Activated CD8-positive, alpha-beta memory T cell treated with anti-CD3 and anti-CD28 coated beads, Interleukin-2, amount 50 U/mL, for 24 hours (primary cell): ENCODE data around the gene POLA2.
"Not testable (repeated sequence)": the region's sequence is repeated elsewhere in the genome, so short reads cannot be mapped to it uniquely, and the experiment has no call there.

Source experiments
- DNase-seq: peaks from one replicate; pipeline ENCODE4 v3.0.0-alpha.2; 2020; ENCODE audit errors: extremely low read depth

The POLA2 gene

DNA sequence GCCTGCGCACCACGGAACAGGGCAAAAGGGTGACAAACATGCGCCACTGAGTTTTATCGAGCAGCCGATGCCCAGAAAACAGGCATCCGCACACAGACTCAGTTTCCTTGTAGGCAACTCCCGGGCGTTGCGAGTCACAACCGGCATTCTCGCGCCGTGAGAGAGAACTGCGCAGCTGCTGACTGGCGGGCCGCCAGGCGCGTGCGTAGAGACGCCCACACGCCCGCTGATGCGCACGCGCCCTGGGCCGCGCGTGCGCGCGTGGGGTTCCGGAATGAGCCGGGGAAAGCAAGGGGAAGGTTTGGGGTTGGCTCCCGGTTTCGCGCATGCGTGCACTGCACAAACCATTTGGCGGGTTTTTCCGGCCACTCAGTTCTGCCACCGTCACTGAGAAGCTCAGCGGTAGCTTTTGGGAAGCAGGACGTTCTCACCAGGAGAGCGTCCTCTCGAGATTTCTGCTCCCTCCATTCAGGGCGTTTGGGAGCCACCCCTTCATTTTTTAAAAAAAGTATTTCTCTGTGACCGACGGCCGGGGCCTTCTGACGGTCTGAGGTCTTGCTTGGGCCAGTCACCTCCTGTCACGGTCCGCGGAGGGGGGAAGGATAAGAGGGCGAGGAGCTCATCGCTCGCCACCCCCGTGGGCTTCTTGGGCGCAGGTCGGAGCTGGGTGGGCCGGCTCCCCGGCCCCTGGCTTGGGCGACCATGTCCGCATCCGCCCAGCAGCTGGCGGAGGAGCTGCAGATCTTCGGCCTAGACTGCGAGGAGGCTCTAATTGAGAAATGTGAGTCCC, at the start of gene POLA2:
TSS of gene POLA2 (plus strand) at position 372 of the 790 bp plus-strand sequence. CDS start at position 703, 331 bp downstream.
- DNase-seq: peak; percentile 91

- no peak for DNase-seq
These were observed 49.4 kb upstream of the POLA2 start for GRCh38 chr11:65212226-65212801.

GRCh38 chr11:65213322-65214211, 48.2 kb upstream of the POLA2 start:
- no peak for DNase-seq

DNA sequence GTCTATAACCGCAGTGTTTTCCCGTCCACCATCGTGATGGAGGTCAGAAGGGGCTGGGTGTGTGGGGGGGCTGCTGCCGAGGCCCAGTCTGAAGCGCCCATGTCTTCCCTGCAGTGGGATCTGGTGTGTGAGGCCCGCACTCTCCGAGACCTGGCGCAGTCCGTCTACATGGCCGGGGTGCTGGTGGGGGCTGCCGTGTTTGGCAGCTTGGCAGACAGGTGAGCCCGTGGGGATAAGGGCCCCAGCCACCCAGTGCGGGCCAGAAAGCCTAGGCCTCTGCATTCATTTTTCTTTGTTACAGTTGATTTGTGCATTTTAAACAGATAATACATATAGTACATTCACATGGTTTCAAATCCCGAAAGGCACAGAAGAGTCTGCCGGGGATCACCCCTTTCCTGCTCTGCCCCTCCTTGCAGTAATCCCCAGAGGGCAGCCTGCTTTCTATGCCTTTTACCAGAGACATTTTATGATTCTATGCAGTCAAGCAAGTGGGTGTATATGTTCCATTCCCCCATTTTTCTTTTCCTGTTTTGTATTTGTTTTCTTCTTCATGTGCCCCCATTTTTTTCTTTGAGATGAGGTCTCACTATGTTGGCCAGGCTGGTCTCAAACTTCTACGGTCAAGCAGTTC, 47.4 kb upstream of the POLA2 start:
- DNase-seq: no peak

DNA sequence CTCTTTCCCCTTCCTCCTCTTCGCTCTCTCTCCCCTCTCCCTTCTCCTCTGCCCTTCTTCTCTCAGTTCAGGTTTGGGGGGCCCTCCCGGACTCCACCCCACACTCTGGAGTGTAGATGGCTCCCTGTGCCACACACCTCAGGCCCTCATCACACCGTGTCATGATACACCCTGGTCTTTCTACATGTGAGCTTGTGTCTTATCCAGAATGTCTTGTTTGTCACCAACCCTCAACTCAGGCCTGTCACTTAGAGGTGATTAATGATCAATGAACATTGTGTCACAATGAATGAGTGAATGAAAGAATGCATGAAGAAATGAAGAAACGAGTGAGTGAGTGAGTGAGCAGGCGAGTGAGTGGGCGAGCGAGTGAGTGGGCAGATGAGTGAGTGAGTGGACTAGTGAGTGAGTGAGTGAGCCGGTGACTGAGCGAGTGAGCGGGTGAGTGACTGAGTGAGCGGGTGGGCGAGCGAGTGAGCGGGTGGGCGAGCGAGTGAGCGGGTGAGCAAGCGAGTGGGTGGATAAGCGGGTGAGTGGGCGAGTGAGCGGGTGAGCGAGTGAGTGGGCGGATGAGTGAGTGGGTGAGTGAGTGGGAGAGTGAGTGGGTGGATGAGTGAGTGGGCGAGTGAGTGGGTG, 46.2 kb upstream of the POLA2 start:
- DNase-seq: no peak

GRCh38 chr11:65216830-65217229, 44.9 kb upstream of the POLA2 start:
- DNase-seq: no peak

GRCh38 chr11:65217441-65218423, 44.0 kb upstream of the POLA2 start:
- no peak for DNase-seq

DNA sequence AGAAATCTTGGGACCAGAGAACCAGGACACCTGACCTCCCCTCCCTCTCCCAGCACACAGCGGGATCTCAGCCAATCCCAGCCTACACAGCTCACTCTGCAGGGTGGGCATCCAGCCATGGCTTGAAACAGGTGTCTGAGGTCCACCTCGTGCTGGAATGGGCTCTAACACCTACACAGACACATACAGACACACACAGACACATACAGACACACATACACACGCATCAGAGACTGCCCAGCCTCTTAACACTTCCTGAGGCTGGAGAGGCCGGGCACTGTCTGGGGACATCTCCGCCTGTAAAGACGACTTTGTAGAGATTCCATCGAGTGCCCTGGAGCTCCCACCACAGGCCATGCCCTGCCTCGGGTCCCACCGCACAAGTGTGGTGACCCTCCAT, 43.3 kb upstream of the POLA2 start:
- DNase-seq: no peak

DNA sequence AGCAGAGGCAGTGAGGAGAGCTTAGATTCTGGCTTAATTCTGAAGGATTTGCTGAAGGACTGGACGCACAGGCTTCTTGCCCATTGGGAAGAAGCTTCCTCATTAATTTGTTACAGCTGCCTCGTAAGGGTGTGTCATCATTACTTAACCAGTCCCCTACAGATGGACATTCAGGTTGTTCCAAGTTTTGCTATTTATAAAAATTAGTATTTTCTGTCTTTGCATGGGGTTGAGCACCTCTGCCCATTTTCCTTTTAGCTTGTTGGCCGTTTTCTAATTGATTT, 41.9 kb upstream of the POLA2 start:
- DNase-seq: no peak

GRCh38 chr11:65221026-65221425, 40.7 kb upstream of the POLA2 start:
- DNase-seq: no peak

GRCh38 chr11:65223011-65223410, 38.8 kb upstream of the POLA2 start:
- no peak for DNase-seq

GRCh38 chr11:65224930-65225278, 36.9 kb upstream of the POLA2 start:
- no peak for DNase-seq

- peak; percentile 21 for DNase-seq
These were observed 36.3 kb upstream of the POLA2 start for GRCh38 chr11:65225279-65226102.

GRCh38 chr11:65226103-65226442, 35.7 kb upstream of the POLA2 start:
- DNase-seq: no peak

DNA sequence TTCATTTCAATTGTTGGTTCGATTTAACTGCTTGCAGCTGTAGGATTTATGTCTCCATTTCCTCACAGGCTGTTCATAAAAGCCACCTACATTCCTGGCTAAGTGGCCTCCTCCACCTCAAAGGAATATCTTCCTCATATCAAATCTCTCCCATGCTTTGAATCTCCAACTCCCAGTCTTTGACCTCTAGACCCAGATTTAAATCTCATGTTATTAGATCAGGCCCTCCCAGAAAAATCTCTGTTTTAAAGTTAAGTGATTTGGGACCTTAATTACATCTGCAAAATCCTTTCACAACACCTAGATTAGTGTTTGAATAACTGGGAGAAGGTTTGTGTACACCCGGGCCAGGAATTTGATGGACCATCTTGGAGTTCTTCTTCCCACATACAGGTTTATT, 33.9 kb upstream of the POLA2 start:
- no peak for DNase-seq

GRCh38 chr11:65236194-65237059, 25.3 kb upstream of the POLA2 start:
- no peak for DNase-seq

DNA sequence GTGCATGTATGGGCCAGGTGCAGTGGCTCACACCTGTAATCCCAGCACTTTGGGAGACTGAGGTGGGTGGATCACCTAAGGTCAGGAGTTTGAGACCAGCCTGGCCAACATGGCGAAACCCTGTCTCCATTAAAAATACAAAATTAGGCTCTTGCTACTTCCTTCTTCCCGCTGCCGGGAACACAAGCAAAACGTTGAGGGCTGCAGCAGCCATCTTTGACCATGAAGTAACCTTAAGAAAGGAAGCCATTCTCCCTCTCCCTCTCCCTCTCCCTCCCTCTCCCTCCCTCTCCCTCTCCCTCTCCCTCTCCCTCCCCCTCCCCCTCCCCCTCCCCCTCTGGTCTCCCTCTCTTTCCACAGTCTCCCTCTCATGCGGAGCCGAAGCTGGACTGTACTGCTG, 23.5 kb upstream of the POLA2 start:
- DNase-seq: not testable (repeated sequence)

DNA sequence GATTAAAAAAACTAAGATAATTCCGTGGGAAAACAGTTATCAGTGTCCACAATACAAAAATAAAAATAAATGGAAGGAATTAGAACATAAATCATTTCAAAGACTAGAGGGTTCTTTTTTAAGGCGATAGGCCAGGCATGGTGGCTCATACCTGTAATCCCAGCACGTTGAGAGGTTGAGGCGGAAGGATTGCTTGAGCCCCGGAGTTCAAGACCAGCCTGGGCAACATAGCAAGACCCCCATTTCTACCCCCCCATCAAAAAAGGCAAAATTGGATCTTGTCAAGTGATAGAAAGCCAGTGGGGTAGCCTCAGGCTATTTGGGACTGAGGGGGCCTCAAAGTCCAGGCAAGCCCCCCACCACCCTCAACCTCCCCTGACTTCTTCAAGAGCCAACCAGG, 20.6 kb upstream of the POLA2 start:
- no peak for DNase-seq

DNA sequence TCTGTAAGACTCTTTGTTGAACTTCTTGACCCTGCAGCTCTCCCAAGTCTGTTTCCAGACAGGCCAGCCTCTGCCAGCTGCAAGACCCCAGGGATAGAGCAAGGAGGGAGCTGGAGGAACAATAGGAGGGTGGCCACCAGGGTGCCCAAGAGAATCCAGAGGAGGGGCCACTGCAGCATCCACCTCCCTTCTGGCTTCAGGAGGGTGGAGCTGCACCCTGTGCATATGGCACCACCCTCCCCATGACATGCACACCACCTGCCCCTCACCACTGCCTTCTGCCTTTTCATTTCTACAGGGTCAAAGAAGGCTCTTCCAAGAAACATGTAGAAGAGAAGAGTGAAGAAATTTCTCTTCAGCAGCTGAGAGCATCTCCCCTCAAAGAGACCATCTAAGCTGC, 20.1 kb upstream of the POLA2 start:
- no peak for DNase-seq
